K562 (cell line): ENCODE data around the gene NFIB. TPM values are rescaled to one million over a fixed set of nuclear protein-coding genes. Genes with fewer than 3 reads are reported as not detected.

ENCODE experiments used
- ATAC-seq: fragments of 200-7000 bp; cut with Tn5 transposase; 3 replicates; pipeline ENCODE4 v1.9.1; 2020; ENCODE audit warnings: moderate library complexity
- BruUV-seq: library from RNA; stranded (reverse); fragments of 400-500 nt; replicated peaks from 2 replicates; lab custom pipeline; 2021; lab: Mats Ljungman, UMichigan
- CTCF ChIA-PET: fragments of 300-600 bp; formaldehyde crosslinking; extraction: SDS; loops from one replicate; lab custom pipeline; 2021; ENCODE audit warnings: low intra/inter-chr PET ratio; lab: Yijun Ruan, JAX
- POLR2A ChIA-PET: fragments of 300-600, 350-650 bp; sonication (Branson Sonifier 250); formaldehyde crosslinking; extraction: SDS; loops from one replicate; lab custom pipeline; 2021; ENCODE audit warnings: antibody characterized with exemption, inconsistent platforms; lab: Yijun Ruan, JAX
- DNase-seq, 4 experiments: peaks; one replicate each; pipeline versions ENCODE4 v3.0.0 to v3.0.0-alpha.2; 2011 to 2018; ENCODE audit warnings: low spot score in 3 of 4, mixed read lengths in 3 of 4; ENCODE audit errors: extremely low read depth in 1 of 4
- FAIRE-seq: peaks from 2 replicates; lab custom pipeline; 2011; peaks lifted over from hg19 to GRCh38; lab: Jason Lieb, UNC
- H2AFZ ChIP-seq: 2 replicates; pipeline ENCODE4 v1.6.0; 2011; ENCODE audit warnings: low read depth, low read length, control low read depth, inconsistent platforms
- H3K27ac ChIP-seq: fragments of 200-600 bp; 3 replicates; pipeline ENCODE4 v1.8.0; 2011; ENCODE audit warnings: low read depth, mild to moderate bottlenecking, control low read depth, inconsistent platforms, low read length, moderate library complexity, mixed read lengths; ENCODE audit errors: extremely low read depth
- H3K27me3 ChIP-seq, 2 experiments: fragments of 300-600 bp in 1 of 2; 2 replicates in 1 of 2; 3 replicates in 1 of 2; pipeline versions ENCODE4 v1.6.0 to v1.8.0; 2011; ENCODE audit warnings: inconsistent platforms in 2 of 2, low read length in 2 of 2, mild to moderate bottlenecking in 1 of 2, mixed read lengths in 1 of 2, moderate library complexity in 1 of 2; ENCODE audit not compliant: control insufficient read depth in 2 of 2, insufficient read depth in 2 of 2
- H3K36me3 ChIP-seq: fragments of 300-600 bp; 3 replicates; pipeline ENCODE4 v1.8.0; 2011; ENCODE audit warnings: mild to moderate bottlenecking, low read length, inconsistent platforms; ENCODE audit not compliant: control insufficient read depth, insufficient read depth
- H3K4me1 ChIP-seq, 2 experiments: fragments of 200-600 bp in 1 of 2; replicated peaks in 1 of 2; 2 replicates in 1 of 2; 3 replicates in 1 of 2; pipeline versions ENCODE4 v1.5.1 to v1.8.0; 2011; ENCODE audit warnings: inconsistent platforms in 2 of 2, low read length in 2 of 2, mild to moderate bottlenecking in 1 of 2, mixed read lengths in 1 of 2, moderate library complexity in 1 of 2; ENCODE audit not compliant: control insufficient read depth in 2 of 2, insufficient read depth in 2 of 2
- H3K4me2 ChIP-seq: 2 replicates; pipeline ENCODE4 v1.6.1; 2011; ENCODE audit warnings: low read length, control low read depth, inconsistent platforms, mixed read lengths; ENCODE audit not compliant: insufficient read depth
- H3K4me3 ChIP-seq: fragments of 200-600 bp; sonication (generic), shearing (Covaris generic); 2 replicates; pipeline ENCODE4 v1.5.1; 2016; ENCODE audit warnings: control low read depth, inconsistent platforms
- H3K79me2 ChIP-seq: fragments of 200-600 bp; 3 replicates; pipeline ENCODE4 v1.8.0; 2011; ENCODE audit warnings: low read length, inconsistent platforms; ENCODE audit not compliant: control insufficient read depth, insufficient read depth
- H3K9ac ChIP-seq, 2 experiments: 2 replicates each; pipeline versions ENCODE4 v1.6.0 to v1.6.1; 2011; ENCODE audit warnings: low read depth in 2 of 2, low read length in 2 of 2, control low read depth in 1 of 2, inconsistent platforms in 1 of 2, mild to moderate bottlenecking in 1 of 2, mixed read lengths in 1 of 2; ENCODE audit not compliant: insufficient read depth in 1 of 2
- H3K9me1 ChIP-seq: one replicate; pipeline ENCODE4 v1.6.0; 2011; ENCODE audit warnings: inconsistent platforms, mild to moderate bottlenecking, low read length, moderate library complexity; ENCODE audit not compliant: control insufficient read depth, insufficient read depth
- H3K9me3 ChIP-seq: replicated peaks from 2 replicates; pipeline ENCODE4 v1.5.1; 2011; ENCODE audit warnings: low read depth, low read length, inconsistent platforms; ENCODE audit not compliant: control insufficient read depth, insufficient read depth
- H4K20me1 ChIP-seq: replicated peaks from 2 replicates; pipeline ENCODE4 v1.6.1; 2011; ENCODE audit warnings: low read length, inconsistent platforms, mixed read lengths; ENCODE audit not compliant: control insufficient read depth, insufficient read depth
- CGGBP1 ChIP-seq: fragments of 250-450 bp; sonication (Bioruptor Pico); IDR thresholded peaks from 2 replicates; pipeline ENCODE4 v1.9.0; 2021; ENCODE audit warnings: mild to moderate bottlenecking
- CREB3L1 ChIP-seq: fragments of 450-650 bp; IDR thresholded peaks from 2 replicates; pipeline ENCODE4 v1.6.1; 2014; ENCODE audit warnings: low read depth, mild to moderate bottlenecking, moderate library complexity, borderline replicate concordance
- ESRRB ChIP-seq: fragments of 250-450 bp; sonication (Bioruptor Pico); IDR thresholded peaks from 2 replicates; pipeline ENCODE4 v1.5.0; 2020; ENCODE audit warnings: mild to moderate bottlenecking, moderate library complexity, borderline replicate concordance
- HEY1 ChIP-seq: fragments of 250-450 bp; sonication (Bioruptor Pico); IDR thresholded peaks from 2 replicates; pipeline ENCODE4 v1.5.0; 2020; ENCODE audit warnings: mild to moderate bottlenecking, moderate library complexity, borderline replicate concordance
- L3MBTL2 ChIP-seq: fragments of 450-650 bp; IDR thresholded peaks from 2 replicates; pipeline ENCODE4 v1.6.1; 2016; ENCODE audit warnings: mild to moderate bottlenecking, moderate library complexity
- SIRT6 ChIP-seq: IDR thresholded peaks from one replicate; pipeline ENCODE4 v1.6.1; 2012; ENCODE audit warnings: low read depth, mild to moderate bottlenecking, control low read depth, inconsistent platforms, low read length, moderate library complexity
- SNIP1 ChIP-seq: fragments of 450-650 bp; IDR thresholded peaks from 2 replicates; pipeline ENCODE4 v1.7.1; 2017; ENCODE audit warnings: low read depth, mild to moderate bottlenecking
- TBL1XR1 ChIP-seq, 2 experiments: IDR thresholded peaks; 2 replicates each; pipeline ENCODE4 v1.6.1; 2012; ENCODE audit warnings: improper control_type of control experiment in 2 of 2, low read length in 2 of 2, mild to moderate bottlenecking in 1 of 2
- THAP7 ChIP-seq: fragments of 250-450 bp; sonication (Bioruptor Pico); IDR thresholded peaks from 2 replicates; pipeline ENCODE4 v1.5.0; 2021
- ZBED1 ChIP-seq: IDR thresholded peaks from 2 replicates; pipeline ENCODE4 v1.6.1; 2014
- ZNF217 ChIP-seq: sonication (generic); formaldehyde crosslinking; IDR thresholded peaks from 2 replicates; pipeline ENCODE4 v1.8.0; 2022; ENCODE audit warnings: mild to moderate bottlenecking, missing genetic modification reagents
- ZNF707 ChIP-seq: fragments of 250-450 bp; sonication (Bioruptor Pico); conservative IDR thresholded peaks from 2 replicates; pipeline ENCODE4 v1.8.0; 2022; ENCODE audit warnings: inconsistent platforms, mild to moderate bottlenecking, moderate library complexity
- WGBS: fragments of 100-300 bp; shearing (Covaris generic); methylation state at CpG from one replicate; pipeline ENCODE4 v1.1.6; 2016; ENCODE audit warnings: low coverage, mixed read lengths; ENCODE audit not compliant: insufficient coverage; ENCODE audit errors: missing lambda C conversion rate; 5-methylcytosine and 5-hydroxymethylcytosine counted together
- in situ Hi-C: fragments of 300-500 bp; cut with MboI; formaldehyde crosslinking; loops from 4 replicates; pipeline ENCODE4 v1.15.0; 2018; ENCODE audit warnings: inconsistent platforms, mixed read lengths
- intact Hi-C: fragments of 100-400 bp; cut with micrococcal nuclease; formaldehyde crosslinking; loops from 2 replicates; pipeline ENCODE4 v1.14.2; 2022
- polyA plus RNA-seq, 8 experiments: library from polyadenylated mRNA; depleted of rRNA in 4 of 8; stranded (reverse) in 5 of 8; unstranded in 3 of 8; fragments of >200 nt; fragmentation: Nextera tagmentation in 2 of 8; fragmentation: Illumina TruSeq in 1 of 8; extraction: Ambion mirVana in 2 of 8; extraction: Trizol in 1 of 8; gene quantifications; 2 replicates each; pipeline versions ENCODE4 v1.2.1 to v1.2.3, GENCODE V29; 2011 to 2014; ENCODE audit warnings: inconsistent platforms in 1 of 8, missing spikeins in 1 of 8
- total RNA-seq, 7 experiments: library from RNA; depleted of rRNA in 6 of 7; stranded (reverse); fragments of >200 nt in 6 of 7; fragmentation: Illumina TruSeq in 2 of 7; extraction: Trizol in 2 of 7; gene quantifications; 2 replicates each; pipeline versions ENCODE4 v1.2.1 to v1.2.3, GENCODE V29; 2011 to 2021; ENCODE audit warnings: low replicate concordance in 1 of 7

The NFIB gene
- total and polyA plus RNA-seq, 9 of the 15 experiments (the other 6 are each of a cell fraction or from before 2014, with no cell fraction given), result 1.2 to 3.3 (median 1.9) TPM

GRCh38 chr9:14127656-14128055, 186.3 kb downstream of the NFIB start:
- Histone ChIP-seq H3K9ac (no peak overlapping the region), H3K9me3 (no peaks in the 10 kb centered on the region), H2AFZ (no peak overlapping the region), H3K4me3 (no peak overlapping the region), H3K79me2 (no peaks in the 10 kb centered on the region), H3K27me3 (no peaks in the 10 kb centered on the region), H3K36me3 (no peaks in the 10 kb centered on the region), H3K4me2 (no peak overlapping the region), H3K4me1 (no peaks in the 10 kb centered on the region), H3K27ac (no peak overlapping the region), H3K9me1 (no peaks in the 10 kb centered on the region)
- DNase-seq (no peak), FAIRE-seq (no peak), ATAC-seq (no peak)
- ChIA-PET POLR2A (no interaction called here), CTCF (no interaction called here)
- 40% methylated on average over 1 of the region's 1 CpG for WGBS
- in situ Hi-C loops, result no loop called here
- intact Hi-C loops, result no loop called here
- TF ChIP-seq L3MBTL2 (no peak), THAP7 (CRISPR knock-in tag) (no peak), TBL1XR1 (IDR thresholded peaks at IDR 0.05; ENCODE audit: low read length in 2 of 2) (no peak), ZNF707 (CRISPR knock-in tag) (no peak), ZBED1 (no peak), SNIP1 (no peak), CGGBP1 (no peak), ZNF217 (CRISPR knock-in tag) (no peak), CREB3L1 (no peak), HEY1 (CRISPR knock-in tag) (no peak), ESRRB (CRISPR knock-in tag) (no peak), SIRT6 (no peak)
- TF ChIP-seq, all 486 proteins: peak for 0
- H4K20me1 ChIP-seq, result no peaks in the 10 kb centered on the region
- BruUV-seq, result no TSS peak
